Erythroblast (primary cell): Measurements from ENCODE around the gene HAUS7.

Source experiments
- GATA1 ChIP-seq: IDR thresholded peaks from 2 replicates; pipeline ENCODE4 v1.6.1; 2011; ENCODE audit warnings: low read depth, mild to moderate bottlenecking, control low read depth, low read length, moderate library complexity
- POLR2A ChIP-seq: IDR thresholded peaks from 2 replicates; pipeline ENCODE4 v1.6.1; 2011; ENCODE audit warnings: mild to moderate bottlenecking, low read length

DNA sequence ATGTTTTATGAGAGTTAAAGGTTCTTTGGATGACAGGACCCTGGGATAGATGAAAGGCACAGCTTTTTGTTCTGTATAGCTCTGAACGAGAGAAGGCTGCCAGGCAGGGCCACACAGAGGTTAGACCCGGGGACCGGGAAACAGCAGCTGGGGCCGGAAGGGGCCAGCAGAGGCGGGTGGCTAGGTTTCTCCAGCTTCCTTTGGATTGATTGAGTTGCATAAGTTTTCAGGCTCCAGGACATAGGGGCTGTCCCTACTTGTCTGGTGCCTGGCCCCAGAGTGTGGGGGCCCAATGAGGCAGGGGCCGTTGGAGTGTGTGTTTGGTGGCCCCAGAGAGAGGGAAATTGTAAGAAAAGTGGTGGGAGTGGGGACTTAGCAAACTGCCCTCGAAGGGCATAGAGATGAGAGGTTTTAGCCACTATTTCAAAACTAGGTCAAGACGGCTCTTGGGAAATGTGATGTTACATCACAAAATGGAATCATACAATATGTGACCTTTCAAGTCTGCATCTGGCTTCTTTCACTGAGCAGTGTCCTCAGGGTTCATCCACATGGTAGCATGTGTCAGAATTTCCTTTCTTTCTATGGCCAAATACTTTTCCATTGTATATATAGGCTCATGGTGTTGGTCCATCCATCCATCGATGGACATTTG, 55.4 kb downstream of the HAUS7 start:
- TF ChIP-seq POLR2A (no peak), GATA1 (no peak)
